ENCODE measurements around the gene RNLS. TPM values are rescaled to one million over a fixed set of nuclear protein-coding genes. Genes with fewer than 3 reads are reported as not detected.

Gene RNLS
- total RNA-seq (2021; fragmentation: NEBNext Ultra II Directional; extraction: Animal tissue kit (Norgen Biotek cat#: 25700)) (7.5 TPM in 2 replicates), polyA plus RNA-seq (2011; rRNA removed) (10.1 and 12.7 TPM in 2 replicates), polyA minus RNA-seq (2011; rRNA and poly(A)+ RNA removed) (7.9 and 14.1 TPM in 2 replicates)
- polyA plus RNA-seq (2011; cell fraction: cytosol; rRNA removed), result 13.1 TPM
- polyA plus RNA-seq (2011; cell fraction: nucleus; rRNA removed), result 9.1 TPM
- polyA plus RNA-seq (2012, experiment 1 of 2), result 8.0 to 10.0 TPM (median 9.0 TPM) in 4 replicates
- polyA plus RNA-seq (2012, experiment 2 of 2), result 2.7 TPM
- polyA plus RNA-seq (2013, experiment 1 of 2), result 4.9 TPM
- polyA plus RNA-seq (2013, experiment 2 of 2), result 4.9 TPM
- polyA minus RNA-seq (2011; cell fraction: cytosol; rRNA and poly(A)+ RNA removed), result 4.3 TPM
- polyA minus RNA-seq (2011; cell fraction: nucleus; rRNA and poly(A)+ RNA removed), result 27.8 TPM
- long read RNA-seq, experiment 1, partial matches to known transcripts, result 1 of 2 reads
- long read RNA-seq, experiment 1, other reads (novel, unspliced or antisense), result 0 of 2 reads
- long read RNA-seq, experiment 2, partial matches to known transcripts, result 1 of 1 reads
- long read RNA-seq, experiment 2, other reads (novel, unspliced or antisense), result 0 of 1 reads

GRCh38 chr10:88582806-88583583, at the start of gene RNLS:
RNLS (minus strand) TSS chr10:88583318.
- H3K27ac ChIP-seq (ENCODE audit: low read depth, low read length), result peak within 1 kb of the TSS; percentile 85
- H3K9me3 ChIP-seq (ENCODE audit: insufficient read depth in 2 of 2, low read depth in 1 of 2, low read length in 1 of 2), result no peaks in the 10 kb centered on the region
- no peaks in the 10 kb centered on the region for H4K20me1 ChIP-seq (replicated peaks in 1 of 2; ENCODE audit: control insufficient read depth in 1 of 2, insufficient read depth in 2 of 2, low read length in 2 of 2)
- H3K9ac ChIP-seq (replicated peaks in 1 of 4; ENCODE audit: extremely low read depth in 1 of 4, low read depth in 3 of 4, low read length in 3 of 4), result peak within 1 kb of the TSS; percentile 35 to 93 (median 84)
- peak within 1 kb of the TSS; percentile 80; the same call in 1 of the 2 replicates for H2BK5ac ChIP-seq (ENCODE audit: low read depth, low read length)
- no peak within 1 kb of the TSS for H2AK5ac ChIP-seq (ENCODE audit: low read depth, low read length)
- peak within 1 kb of the TSS; percentile 79 to 86 (median 83) for H3K4me3 ChIP-seq (ENCODE audit: extremely low read depth in 1 of 4, insufficient read depth in 2 of 4, low read depth in 3 of 4, low read length in 4 of 4)
- H2BK12ac ChIP-seq (ENCODE audit: low read depth, low read length), result no peak within 1 kb of the TSS
- H2BK20ac ChIP-seq (ENCODE audit: low read length), result no peak within 1 kb of the TSS
- H2BK120ac ChIP-seq (replicated peaks; ENCODE audit: low read depth, low read length), result no peak within 1 kb of the TSS
- no peak within 1 kb of the TSS for H3K4ac ChIP-seq (replicated peaks; ENCODE audit: insufficient read length, low read depth, low read length)
- peak within 1 kb of the TSS; percentile 90; the same call in 1 of the 2 replicates for H4K8ac ChIP-seq (ENCODE audit: extremely low read depth, insufficient read depth, low read length)
- CTCF ChIA-PET (ENCODE audit: partially characterized antibody), result interaction anchor here (0.6 to 3.6 kb wide), 22 partner anchors 10 to 705 kb away, joined by 3 to 37 read pairs (median 4); no protein-coding TSS in a partner anchor
- H3K36me3 ChIP-seq (ENCODE audit: control insufficient read depth in 2 of 4, insufficient read depth in 4 of 4, low read length in 3 of 4), result no peaks in the 10 kb centered on the region
- FAIRE-seq (no peak), DNase-seq (ENCODE audit: low read depth in 1 of 2, low spot score in 2 of 2) (peak; percentile 33 to 82)
- H3K4me1 ChIP-seq (replicated peaks in 1 of 4; ENCODE audit: control insufficient read depth in 3 of 4, insufficient read depth in 4 of 4, low read length in 3 of 4), result no peaks in the 10 kb centered on the region
- peak within 1 kb of the TSS; percentile 79 for H4K91ac ChIP-seq (replicated peaks; ENCODE audit: insufficient read length, low read length)
- H2BK15ac ChIP-seq (ENCODE audit: low read length), result peak within 1 kb of the TSS; percentile 73; the same call in 1 of the 2 replicates
- H3K79me2 ChIP-seq (ENCODE audit: control insufficient read depth in 1 of 2, insufficient read depth in 2 of 2, low read length in 2 of 2), result no peaks in the 10 kb centered on the region
- peak within 1 kb of the TSS; percentile 92 for H3K56ac ChIP-seq (replicated peaks; ENCODE audit: insufficient read length, low read depth, low read length)
- H3K4me2 ChIP-seq (ENCODE audit: insufficient read depth in 1 of 2, low read depth in 2 of 2, low read length in 2 of 2), result peak within 1 kb of the TSS; percentile 69 to 93
- POLR2A ChIA-PET (ENCODE audit: partially characterized antibody), result interaction anchor here (0.6 to 1.7 kb wide), 3 partner anchors 9 to 721 kb away, joined by 3 to 5 read pairs (median 5); no protein-coding TSS in a partner anchor
- H3K23me2 ChIP-seq (ENCODE audit: low read depth, low read length), result peaks cover 3% of the 10 kb centered on the region
- 3% methylated on average over 46 of the region's 63 CpGs; no CpG with 5 or more reads in 1 of the 2 experiments for WGBS, 2 experiments (ENCODE audit: extremely low coverage in 1 of 2, insufficient coverage in 1 of 2, insufficient read length in 1 of 2, insufficient replicate concordance in 2 of 2, low coverage in 1 of 2, low lambda C conversion rate in 2 of 2, missing lambda C conversion rate in 1 of 2)
- no peak within 1 kb of the TSS for H3K14ac ChIP-seq (ENCODE audit: insufficient read length)
- peak within 1 kb of the TSS; percentile 98 for H2AFZ ChIP-seq (ENCODE audit: low read length)
- H3K79me1 ChIP-seq (ENCODE audit: low read depth, low read length), result no peaks in the 10 kb centered on the region
- H4K5ac ChIP-seq (ENCODE audit: insufficient read length, low read depth, low read length), result peak within 1 kb of the TSS; percentile 95
- H3K27me3 ChIP-seq (replicated peaks in 1 of 4; ENCODE audit: control insufficient read depth in 3 of 4, extremely low read depth in 1 of 4, insufficient read depth in 3 of 4, low read length in 3 of 4), result no peaks in the 10 kb centered on the region
- H3K18ac ChIP-seq (ENCODE audit: extremely low read depth, low read length), result peak within 1 kb of the TSS; percentile 91
- no peak within 1 kb of the TSS for H3K23ac ChIP-seq (ENCODE audit: insufficient read length)
- no peak for TF ChIP-seq RNF2 (IDR thresholded peaks at IDR 0.05; ENCODE audit: borderline replicate concordance, low read depth, low read length, missing control alignments, poor library complexity, severe bottlenecking)
- TF ChIP-seq GTF2F1 (IDR thresholded peaks at IDR 0.05; ENCODE audit: borderline replicate concordance, low read depth, low read length), result 0 out of 2 replicates have a peak, but pooled peaks have one; percentile 38
- no peak for TF ChIP-seq EP300 (IDR thresholded peaks at IDR 0.05; ENCODE audit: borderline replicate concordance in 1 of 2, low read depth in 2 of 2, low read length in 2 of 2)
- peak; percentile 72 for TF ChIP-seq TAF1 (IDR thresholded peaks at IDR 0.05; ENCODE audit: low read depth, low read length)
- TF ChIP-seq MAX (IDR thresholded peaks at IDR 0.05), result peak; percentile 84
- no peak for TF ChIP-seq KDM5A (IDR thresholded peaks at IDR 0.05; ENCODE audit: low read length)
- TF ChIP-seq JUN (IDR thresholded peaks at IDR 0.05; ENCODE audit: low read depth, low read length), result no peak
- no peak for TF ChIP-seq SUZ12 (IDR thresholded peaks at IDR 0.05; ENCODE audit: low read length)
